Body of pancreas (tissue), 4 donors: ENCODE results near the gene C2CD4C. TPM values are rescaled to one million over a fixed set of nuclear protein-coding genes. Genes with fewer than 3 reads are reported as not detected.
A peak's percentile ranks its signal among the peaks of the same experiment; 100 is the strongest.

Source experiments
- ATAC-seq: fragments of 150-250 bp; one replicate; pipeline ENCODE4 v1.9.1; 2016
- DNase-seq, 4 donors: peaks; one replicate each; pipeline ENCODE4 v3.0.0-alpha.2; 2019
- H3K27ac ChIP-seq, 4 donors: fragments of 200-600 bp; sonication (generic); 1 replicate in 3 of 4; 2 replicates in 1 of 4; pipeline versions ENCODE4 v1.5.1 to v1.6.1; 2016 to 2019; ENCODE audit warnings: mild to moderate bottlenecking in 1 of 4, mixed read lengths in 1 of 4, moderate library complexity in 1 of 4
- H3K27me3 ChIP-seq, 2 donors: fragments of 200-600 bp; sonication (generic); one replicate each; pipeline ENCODE4 v1.6.0; 2016; ENCODE audit warnings: mild to moderate bottlenecking in 1 of 2
- H3K36me3 ChIP-seq, 2 donors: fragments of 200-600 bp; sonication (generic); replicated peaks in 1 of 2; 2 replicates each; pipeline ENCODE4 v1.5.1; 2016; ENCODE audit warnings: low read depth in 2 of 2; ENCODE audit not compliant: insufficient read depth in 1 of 2
- H3K4me1 ChIP-seq: fragments of 200-600 bp; sonication (generic); one replicate; pipeline ENCODE4 v1.6.0; 2016
- H3K4me3 ChIP-seq, 2 donors: fragments of 200-600 bp; sonication (generic); 1 replicate in 1 of 2; 2 replicates in 1 of 2; pipeline ENCODE4 v1.5.1; 2016 to 2019
- H3K9me3 ChIP-seq, 3 donors: fragments of 200-600 bp; sonication (generic); 1 replicate in 2 of 3; 2 replicates in 1 of 3; pipeline ENCODE4 v1.5.1; 2016
- CTCF ChIP-seq, 7 experiments: fragments of 450-650 bp in 4 of 7; fragments of 200-600 bp in 3 of 7; sonication (generic) in 3 of 7; IDR thresholded peaks; one replicate each; pipeline ENCODE4 v1.5.1; 2016 to 2019; ENCODE audit warnings: antibody characterized with exemption in 7 of 7
- POLR2A ChIP-seq, 3 donors: fragments of 450-650 bp; IDR thresholded peaks; one replicate each; pipeline ENCODE4 v1.6.1; 2016; ENCODE audit warnings: antibody characterized with exemption in 3 of 3, mild to moderate bottlenecking in 2 of 3
- WGBS, 2 donors: methylation state at CpG; one replicate each; pipeline ENCODE4 v1.1.5; 2017; 5-methylcytosine and 5-hydroxymethylcytosine counted together
- intact Hi-C: fragments of 100-400 bp; cut with DNase I; formaldehyde crosslinking; loops from one replicate; pipeline ENCODE4 v1.15.1; 2023
- total RNA-seq, 2 donors: library from RNA; depleted of rRNA; stranded (reverse); fragments of >200 nt; gene quantifications; one replicate each; pipeline ENCODE4 v1.1.0, GENCODE V29; 2016

C2CD4C gene
- total RNA-seq, 2 donors from 2014 or later, result 0.33 to 1.8 TPM

DNA sequence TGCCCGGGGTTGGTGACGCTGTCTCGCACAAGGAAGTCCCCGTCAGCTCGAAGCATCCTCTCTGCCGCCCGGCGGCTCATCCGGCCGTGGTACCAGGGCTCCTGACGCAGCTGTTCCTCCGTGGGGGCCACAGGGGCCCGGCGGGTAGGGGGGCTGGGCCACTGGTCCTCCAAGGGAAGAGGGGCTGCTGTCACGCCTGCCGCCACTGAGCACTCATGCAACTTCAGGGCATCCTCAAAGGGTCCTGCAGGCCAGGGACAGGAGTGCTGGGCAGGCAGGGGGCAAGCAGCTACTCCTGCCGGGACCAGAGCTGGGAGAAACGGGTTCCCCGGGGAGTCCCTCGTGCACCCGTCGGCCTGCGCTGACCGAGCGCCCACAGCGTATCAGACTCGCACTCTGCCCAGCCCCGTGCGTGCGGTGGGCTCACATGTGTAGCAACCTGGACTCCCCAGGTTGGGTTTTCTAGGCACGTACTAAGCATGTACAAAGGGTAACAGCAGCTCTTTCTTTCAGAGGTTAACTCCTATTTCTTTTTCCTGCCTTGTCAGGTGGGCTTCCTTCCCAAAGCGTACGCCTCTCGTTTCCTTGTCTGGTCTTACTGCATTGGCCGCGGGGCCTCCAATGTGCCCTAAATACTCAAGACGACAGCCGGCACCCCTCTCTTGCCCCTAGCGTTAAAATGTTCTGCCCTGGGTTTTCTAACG lies 13.4 kb upstream of the C2CD4C start:
- no peak overlapping the region for H3K4me3 ChIP-seq
- no peaks in the 10 kb centered on the region for H3K27me3 ChIP-seq
- no peaks in the 10 kb centered on the region for H3K4me1 ChIP-seq
- intact Hi-C loops, result no loop called here
- ATAC-seq (no peak), DNase-seq (no peak)
- 75 to 95% methylated on average over 13 to 34 of the region's 40 CpGs for WGBS, 2 donors
- no peaks in the 10 kb centered on the region for H3K9me3 ChIP-seq
- peaks cover 0 to 5% of the 10 kb centered on the region in 2 donors for H3K36me3 ChIP-seq
- H3K27ac ChIP-seq, result no peak overlapping the region
- TF ChIP-seq POLR2A (IDR thresholded peaks at IDR 0.05), result no peak
- no peak for TF ChIP-seq CTCF (IDR thresholded peaks at IDR 0.05)

DNA sequence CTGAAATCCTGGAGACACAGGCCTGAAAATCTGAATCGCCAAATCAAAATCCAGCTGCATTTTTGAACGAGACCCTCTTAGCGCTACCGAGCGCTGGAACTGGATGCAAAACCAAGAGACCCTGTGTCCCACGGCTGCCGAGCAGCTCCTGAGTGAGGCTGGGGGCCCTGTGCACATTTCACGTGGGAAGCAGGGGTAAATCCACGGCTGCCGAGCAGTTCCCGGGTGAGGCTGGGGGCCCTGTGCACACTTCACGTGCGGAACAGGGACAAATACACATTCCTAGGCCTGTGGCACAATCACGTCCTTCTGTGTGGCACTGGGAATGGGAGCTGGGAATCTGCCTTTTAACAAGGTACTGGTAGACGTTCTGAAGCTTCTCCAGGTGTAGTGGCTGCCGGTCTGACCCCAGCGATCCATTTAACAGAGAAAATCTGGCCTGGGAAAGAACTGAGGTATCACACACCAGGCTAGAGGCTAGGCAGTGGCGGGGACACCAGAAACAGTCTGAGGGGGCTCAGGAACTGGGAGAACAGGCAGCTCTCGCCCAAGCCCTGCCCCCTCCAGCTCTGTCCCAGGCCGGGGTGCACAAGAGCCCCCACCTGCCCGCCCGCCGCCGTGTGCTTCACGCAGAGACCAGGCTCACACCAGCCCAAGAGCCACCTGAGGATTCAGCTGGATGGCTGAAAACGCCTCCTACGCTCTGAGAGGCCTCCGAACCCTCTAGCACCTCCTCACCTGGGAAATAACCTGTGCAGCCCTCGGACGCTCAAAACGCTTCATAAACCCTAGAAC lies 11.0 kb upstream of the C2CD4C start:
- H3K4me3 ChIP-seq, result no peak overlapping the region
- peaks cover 4 to 5% of the 10 kb centered on the region in 2 donors for H3K36me3 ChIP-seq
- intact Hi-C loops, result no loop called here
- H3K9me3 ChIP-seq, result no peaks in the 10 kb centered on the region
- no peaks in the 10 kb centered on the region for H3K4me1 ChIP-seq
- H3K27me3 ChIP-seq, result no peaks in the 10 kb centered on the region
- TF ChIP-seq POLR2A (IDR thresholded peaks at IDR 0.05), result no peak
- TF ChIP-seq CTCF (IDR thresholded peaks at IDR 0.05), result no peak
- H3K27ac ChIP-seq, result no peak overlapping the region
- DNase-seq (peak in 1 of 4 donors; percentile 6), ATAC-seq (no peak)
- 91 to 100% methylated on average over 6 to 29 of the region's 31 CpGs for WGBS, 2 donors

DNA sequence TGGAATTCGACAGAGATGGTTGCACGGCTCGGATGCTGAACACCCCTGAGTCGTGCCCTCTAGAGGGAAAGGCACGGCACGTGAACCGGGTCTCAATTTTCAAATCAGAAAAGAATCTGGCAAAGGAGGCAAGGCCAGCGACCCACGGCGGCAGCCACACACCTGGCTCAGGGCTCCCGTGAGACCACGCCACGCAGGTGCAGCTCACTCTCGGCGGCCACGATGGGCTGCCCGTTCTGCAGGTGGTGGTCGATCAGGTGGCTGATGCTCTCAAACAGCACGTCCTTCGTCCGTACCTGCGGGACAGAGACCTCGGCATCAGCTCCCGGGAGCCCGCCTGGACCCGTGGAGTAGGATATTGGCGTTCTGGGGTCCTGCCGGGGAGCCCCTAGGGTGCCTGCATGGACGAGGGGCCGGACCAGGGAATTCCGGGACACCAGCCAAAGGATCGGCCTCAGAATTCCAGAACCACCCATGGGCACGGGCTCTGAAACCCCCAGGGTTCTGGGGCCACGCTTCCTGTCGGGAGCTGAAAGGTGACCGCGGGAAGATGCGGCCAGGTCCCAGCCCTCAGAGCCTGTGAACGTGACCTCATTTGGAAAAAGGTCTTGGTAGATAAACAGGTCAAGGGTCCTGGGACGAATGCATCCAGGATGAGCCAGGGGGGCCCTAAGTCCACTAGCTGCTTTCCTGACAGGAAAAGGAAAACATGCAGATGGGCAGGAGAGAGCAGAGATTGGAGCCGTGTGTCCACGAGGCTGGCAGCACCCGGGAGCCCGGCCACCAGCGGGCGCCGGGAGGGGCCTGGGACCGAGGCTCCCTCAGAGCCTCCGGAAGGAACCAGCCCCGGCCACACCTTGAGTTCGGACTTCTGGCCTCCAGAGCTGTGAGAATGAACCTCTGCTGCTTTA lies 10.1 kb upstream of the C2CD4C start:
- H3K4me1 ChIP-seq, result no peaks in the 10 kb centered on the region
- no peaks in the 10 kb centered on the region for H3K9me3 ChIP-seq
- H3K4me3 ChIP-seq, result no peak overlapping the region
- no peaks in the 10 kb centered on the region for H3K27me3 ChIP-seq
- TF ChIP-seq CTCF (IDR thresholded peaks at IDR 0.05), result no peak
- no peak for TF ChIP-seq POLR2A (IDR thresholded peaks at IDR 0.05)
- intact Hi-C loops, result no loop called here
- 81 to 93% methylated on average over 28 to 50 of the region's 51 CpGs for WGBS, 2 donors
- DNase-seq, result peak in 1 of 4 donors; percentile 5
- H3K36me3 ChIP-seq, result peaks cover 3 to 4% of the 10 kb centered on the region in 2 donors
- H3K27ac ChIP-seq, result no peak overlapping the region
- no peak for ATAC-seq

GRCh38 chr19:416416-416815 lies 7.5 kb upstream of the C2CD4C start:
- Histone ChIP-seq H3K4me3 (no peak overlapping the region), H3K9me3 (no peaks in the 10 kb centered on the region), H3K27me3 (peaks cover 0 to 2% of the 10 kb centered on the region in 2 donors), H3K36me3 (peaks cover 0 to 4% of the 10 kb centered on the region in 2 donors), H3K4me1 (peaks cover 4% of the 10 kb centered on the region), H3K27ac (no peak overlapping the region)
- TF ChIP-seq POLR2A (IDR thresholded peaks at IDR 0.05) (no peak), CTCF (IDR thresholded peaks at IDR 0.05) (no peak)
- no peak for ATAC-seq
- intact Hi-C loops, result no loop called here
- WGBS, 2 donors, result 60 to 87% methylated on average over 1 to 12 of the region's 14 CpGs
- peak in 1 of 4 donors; percentile 2 for DNase-seq
